A673 (cell line): Measurements from ENCODE around the gene SYT13. TPM values are rescaled to one million over a fixed set of nuclear protein-coding genes. Genes with fewer than 3 reads are reported as not detected.

Experiments
- BruUV-seq: library from RNA; stranded (reverse); fragments of 400-500 nt; replicated peaks from 2 replicates; lab custom pipeline; 2021; lab: Mats Ljungman, UMichigan
- CTCF ChIA-PET: fragments of 300-600 bp; sonication (Branson Sonifier 250); formaldehyde crosslinking; loops from one replicate; lab custom pipeline; 2022; ENCODE audit warnings: antibody characterized with exemption; lab: Charles Lee
- POLR2A ChIA-PET: fragments of 300-600 bp; sonication (Branson Sonifier 250); formaldehyde crosslinking; loops from one replicate; lab custom pipeline; 2022; ENCODE audit warnings: antibody characterized with exemption; ENCODE audit not compliant: low non-redundant PET; lab: Charles Lee
- DNase-seq: peaks from one replicate; pipeline ENCODE4 v3.0.0-alpha.2; 2015; ENCODE audit warnings: low spot score
- H3K27ac ChIP-seq: fragments of 200-600 bp; sonication (generic); 2 replicates; pipeline ENCODE4 v1.5.1; 2016; ENCODE audit warnings: mixed run types, low read depth, mild to moderate bottlenecking, mixed read lengths, antibody characterized with exemption, low read length; ENCODE audit not compliant: poor library complexity, severe bottlenecking
- H3K27me3 ChIP-seq: fragments of 200-600 bp; sonication (generic); replicated peaks from 2 replicates; pipeline ENCODE4 v1.6.1; 2017; ENCODE audit warnings: mixed run types, low read depth, mild to moderate bottlenecking, mixed read lengths, antibody characterized with exemption, low read length; ENCODE audit not compliant: insufficient read depth, poor library complexity
- H3K36me3 ChIP-seq: fragments of 200-600 bp; sonication (generic); 2 replicates; pipeline ENCODE4 v1.6.1; 2016; ENCODE audit warnings: mixed run types, mild to moderate bottlenecking, mixed read lengths, antibody characterized with exemption, low read length; ENCODE audit not compliant: insufficient read depth, poor library complexity, severe bottlenecking
- H3K4me1 ChIP-seq: fragments of 200-600 bp; sonication (generic); 2 replicates; pipeline ENCODE4 v1.6.1; 2017; ENCODE audit warnings: mixed run types, mild to moderate bottlenecking, mixed read lengths, antibody characterized with exemption, low read length; ENCODE audit not compliant: insufficient read depth, poor library complexity, severe bottlenecking
- H3K4me3 ChIP-seq: fragments of 200-600 bp; sonication (generic); 2 replicates; pipeline ENCODE4 v1.5.1; 2016; ENCODE audit warnings: low read depth, mixed run types, mild to moderate bottlenecking, mixed read lengths, low read length; ENCODE audit not compliant: poor library complexity, severe bottlenecking
- H3K9me3 ChIP-seq: fragments of 200-600 bp; sonication (generic); 2 replicates; pipeline ENCODE4 v1.6.1; 2016; ENCODE audit warnings: mixed run types, low read depth, mild to moderate bottlenecking, mixed read lengths, antibody characterized with exemption, low read length; ENCODE audit not compliant: poor library complexity, severe bottlenecking
- EZH2 ChIP-seq: fragments of 200-600 bp; sonication (generic); IDR thresholded peaks from 2 replicates; pipeline ENCODE4 v1.6.1; 2017; ENCODE audit warnings: borderline replicate concordance, low read depth, mild to moderate bottlenecking, mixed read lengths, antibody characterized with exemption, low read length; ENCODE audit not compliant: poor library complexity, severe bottlenecking
- intact Hi-C: fragments of 100-400 bp; cut with micrococcal nuclease; formaldehyde crosslinking; loops from one replicate; pipeline ENCODE4 v1.10.0; 2022; ENCODE audit not compliant: unreplicated experiment
- total RNA-seq: library from RNA; stranded (reverse); gene quantifications from 2 replicates; pipeline ENCODE4 v1.2.3, GENCODE V29; 2021
- TF ChIP-seq, protein P1 (sequence below): fragments of 300-800, 200-600 bp; sonication (generic); conservative IDR thresholded peaks from 2 replicates; pipeline ENCODE4 v1.5.1; 2017; ENCODE audit warnings: low read depth, mild to moderate bottlenecking, antibody characterized with exemption, low read length, moderate library complexity, mixed read lengths

The SYT13 gene
- total RNA-seq, 1 experiment from 2014 or later: 0.30 TPM

DNA sequence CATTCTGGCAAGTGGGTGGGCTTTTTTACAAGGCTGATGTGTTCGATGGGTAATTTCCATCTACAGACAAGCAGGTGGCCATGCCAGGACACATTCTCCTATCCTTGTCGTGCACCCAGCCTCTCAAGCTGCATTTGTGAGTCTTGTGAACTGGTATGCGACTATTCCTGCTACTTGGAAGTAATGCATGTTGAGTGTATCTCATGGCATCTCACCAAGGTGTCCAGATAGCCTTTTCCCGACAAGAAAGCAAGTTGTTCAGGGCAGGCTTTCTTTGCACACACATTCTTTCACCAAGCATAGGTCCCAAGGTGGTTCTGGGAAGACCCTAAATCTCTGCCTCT is 18.8 kb upstream of the SYT13 start:
- DNase-seq: no peak
- BruUV-seq: no TSS peak
- Histone ChIP-seq H3K36me3 (no peaks in the 10 kb centered on the region), H3K27ac (no peak overlapping the region), H3K27me3 (peaks cover 28% of the 10 kb centered on the region), H3K9me3 (no peaks in the 10 kb centered on the region), H3K4me3 (no peak overlapping the region), H3K4me1 (no peaks in the 10 kb centered on the region)
- POLR2A ChIA-PET: no interaction called here
- intact Hi-C loops: no loop called here
- no peak for TF ChIP-seq EZH2
- TF ChIP-seq, protein P1, sequence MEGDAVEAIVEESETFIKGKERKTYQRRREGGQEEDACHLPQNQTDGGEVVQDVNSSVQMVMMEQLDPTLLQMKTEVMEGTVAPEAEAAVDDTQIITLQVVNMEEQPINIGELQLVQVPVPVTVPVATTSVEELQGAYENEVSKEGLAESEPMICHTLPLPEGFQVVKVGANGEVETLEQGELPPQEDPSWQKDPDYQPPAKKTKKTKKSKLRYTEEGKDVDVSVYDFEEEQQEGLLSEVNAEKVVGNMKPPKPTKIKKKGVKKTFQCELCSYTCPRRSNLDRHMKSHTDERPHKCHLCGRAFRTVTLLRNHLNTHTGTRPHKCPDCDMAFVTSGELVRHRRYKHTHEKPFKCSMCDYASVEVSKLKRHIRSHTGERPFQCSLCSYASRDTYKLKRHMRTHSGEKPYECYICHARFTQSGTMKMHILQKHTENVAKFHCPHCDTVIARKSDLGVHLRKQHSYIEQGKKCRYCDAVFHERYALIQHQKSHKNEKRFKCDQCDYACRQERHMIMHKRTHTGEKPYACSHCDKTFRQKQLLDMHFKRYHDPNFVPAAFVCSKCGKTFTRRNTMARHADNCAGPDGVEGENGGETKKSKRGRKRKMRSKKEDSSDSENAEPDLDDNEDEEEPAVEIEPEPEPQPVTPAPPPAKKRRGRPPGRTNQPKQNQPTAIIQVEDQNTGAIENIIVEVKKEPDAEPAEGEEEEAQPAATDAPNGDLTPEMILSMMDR: no peak
- CTCF ChIA-PET: no interaction called here

DNA sequence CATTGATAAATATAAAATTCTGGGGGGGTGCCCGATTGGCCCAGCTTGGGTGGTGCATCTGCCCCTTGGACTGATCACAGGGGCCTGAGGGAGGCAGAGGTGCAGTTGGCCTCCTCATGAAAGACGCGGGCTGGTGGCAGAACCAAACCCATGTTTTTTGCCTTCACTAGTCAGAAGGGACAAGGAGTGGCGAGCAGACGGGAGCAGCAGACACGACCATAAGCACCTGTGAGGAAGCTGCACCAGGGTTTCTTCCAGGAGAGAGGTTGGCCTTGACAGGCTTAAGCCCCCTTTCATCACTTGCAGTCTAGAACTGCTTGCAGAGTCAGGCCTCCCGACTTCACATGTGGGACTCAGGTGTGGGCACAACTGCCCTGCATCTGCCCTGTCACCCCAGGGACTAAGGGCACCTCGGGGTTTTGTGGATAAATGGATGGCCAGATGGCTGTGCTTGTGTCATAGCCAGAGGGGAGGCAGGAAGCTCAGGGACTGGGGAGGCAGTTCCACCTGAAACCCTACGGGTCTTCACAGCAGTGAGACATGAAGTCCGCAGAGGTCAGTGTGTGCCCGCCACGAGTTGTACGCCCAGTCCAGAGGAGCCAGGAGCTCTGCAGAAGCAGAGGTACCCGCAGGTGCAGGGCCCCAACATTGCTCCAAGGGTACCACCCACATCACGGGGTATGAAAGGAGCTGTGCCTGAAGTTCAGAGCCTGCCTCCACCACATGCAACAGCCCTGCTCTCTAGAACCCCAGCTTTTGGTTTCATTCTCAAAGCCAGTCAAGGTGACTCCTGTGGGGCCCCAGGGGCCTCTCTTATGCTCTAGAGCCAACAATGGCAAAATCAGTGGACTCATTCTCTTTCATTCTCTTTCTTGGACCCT is 18.2 kb upstream of the SYT13 start:
- DNase-seq: no peak
- BruUV-seq: no TSS peak
- peaks cover 28% of the 10 kb centered on the region for H3K27me3 ChIP-seq
- no peak overlapping the region for H3K27ac ChIP-seq
- no peaks in the 10 kb centered on the region for H3K4me1 ChIP-seq
- ChIA-PET POLR2A (no interaction called here), CTCF (no interaction called here)
- intact Hi-C loops: no loop called here
- H3K4me3 ChIP-seq: no peak overlapping the region
- H3K9me3 ChIP-seq: no peaks in the 10 kb centered on the region
- TF ChIP-seq, protein P1: no peak
- TF ChIP-seq EZH2: no peak
- H3K36me3 ChIP-seq: no peaks in the 10 kb centered on the region

DNA sequence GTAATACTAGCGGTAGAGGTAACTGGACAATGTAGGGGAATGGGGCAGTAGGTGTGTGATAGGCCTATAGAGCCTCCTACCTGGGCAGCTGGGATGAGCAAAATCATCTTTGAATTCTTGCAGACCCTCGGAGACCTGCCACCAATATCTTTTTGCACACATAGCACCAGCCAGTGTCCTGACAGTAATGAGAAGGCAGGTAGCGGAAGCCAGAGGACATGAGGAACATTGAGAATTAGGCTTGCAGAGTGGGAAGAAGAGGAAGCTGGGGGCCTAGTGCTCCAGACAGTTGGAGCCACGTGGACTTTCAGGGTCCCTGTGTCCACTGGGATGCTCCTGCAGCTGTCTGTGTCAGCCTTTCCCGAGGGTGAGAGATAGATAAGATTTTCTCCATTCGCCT is 17.2 kb upstream of the SYT13 start:
- no TSS peak for BruUV-seq

More for the DNA sequence above, 17.2 kb upstream of the SYT13 start:
- intact Hi-C loops: no loop called here
- no peaks in the 10 kb centered on the region for H3K9me3 ChIP-seq
- no peaks in the 10 kb centered on the region for H3K4me1 ChIP-seq
- POLR2A ChIA-PET: no interaction called here
- peaks cover 25% of the 10 kb centered on the region for H3K27me3 ChIP-seq
- CTCF ChIA-PET: no interaction called here
- DNase-seq: no peak
- TF ChIP-seq EZH2: no peak
- TF ChIP-seq, protein P1: no peak
- no peak overlapping the region for H3K4me3 ChIP-seq
- no peaks in the 10 kb centered on the region for H3K36me3 ChIP-seq
- H3K27ac ChIP-seq: no peak overlapping the region
